ENCODE measurements around the gene BABAM2.

DNA sequence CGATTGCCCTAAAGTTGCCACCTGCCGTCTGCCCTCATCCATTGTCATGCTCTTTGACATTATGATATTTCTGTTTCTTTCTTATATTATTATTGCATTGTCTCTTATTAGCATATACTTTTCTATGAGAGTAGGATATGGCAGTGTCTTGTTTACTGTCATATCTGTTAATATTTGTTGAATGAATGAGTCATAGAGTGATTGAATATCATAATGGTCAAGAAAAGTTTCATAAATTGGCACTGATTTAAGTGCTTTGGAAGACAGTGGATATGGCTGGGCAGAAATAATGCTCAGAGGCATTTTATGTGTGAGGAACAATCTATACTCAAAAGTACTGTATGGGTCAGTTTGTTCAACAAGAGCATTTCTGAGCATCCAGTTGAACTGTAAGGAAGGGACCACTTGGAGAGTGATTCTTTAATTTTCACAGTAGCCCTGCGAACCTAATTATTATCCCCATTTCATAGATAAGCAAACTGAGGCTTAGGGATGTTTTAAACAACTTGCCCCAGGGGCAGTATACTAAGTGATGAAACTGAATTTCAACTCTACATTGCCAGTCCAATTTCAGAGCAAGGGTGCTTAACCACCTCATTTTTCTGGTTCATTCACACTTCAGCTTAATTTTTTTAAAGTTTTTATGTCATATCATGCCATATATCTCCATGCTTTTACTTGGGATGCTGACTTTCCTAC, 326.7 kb downstream of the BABAM2 start:
- no peak for TF ChIP-seq CTCF (conservative IDR thresholded peaks at IDR 0.05; ENCODE audit: low read depth, low read length)
- no peak for TF ChIP-seq BHLHE40 (IDR thresholded peaks at IDR 0.05; ENCODE audit: low read depth, low read length)
- TF ChIP-seq POLR2A (IDR thresholded peaks at IDR 0.05; ENCODE audit: low read depth, low read length): no peak
- TF ChIP-seq CHD1 (IDR thresholded peaks at IDR 0.05; ENCODE audit: low read depth, low read length): no peak
- TF ChIP-seq NFE2L2 (IDR thresholded peaks at IDR 0.05; ENCODE audit: low read depth, low read length): no peak
- no peak for TF ChIP-seq MXI1 (IDR thresholded peaks at IDR 0.05; ENCODE audit: borderline replicate concordance, low read depth, low read length)
